Omental fat pad (tissue), 4 donors: ENCODE measurements around the gene MMP24OS. TPM values are rescaled to one million over a fixed set of nuclear protein-coding genes. Genes with fewer than 3 reads are reported as not detected.
"Not testable (repeated sequence)": the region's sequence is repeated elsewhere in the genome, so short reads cannot be mapped to it uniquely, and the experiment has no call there.

Source experiments
- ATAC-seq: fragments of 150-250 bp; one replicate; pipeline ENCODE4 v1.9.1; 2016; ENCODE audit warnings: mild to moderate bottlenecking, moderate library complexity; ENCODE audit not compliant: low FRiP score
- DNase-seq: peaks from one replicate; pipeline ENCODE4 v3.0.0-alpha.2; 2019; ENCODE audit warnings: low spot score
- CTCF ChIP-seq, 3 donors: fragments of 450-650 bp; IDR thresholded peaks; one replicate each; pipeline ENCODE4 v1.5.1; 2016 to 2017; ENCODE audit warnings: antibody characterized with exemption in 3 of 3, mild to moderate bottlenecking in 3 of 3, moderate library complexity in 2 of 3
- total RNA-seq, 4 donors: library from RNA; depleted of rRNA; stranded (reverse); fragments of >200 nt; gene quantifications; one replicate each; pipeline ENCODE4 v1.1.0, GENCODE V29; 2016

The MMP24OS gene
- total RNA-seq, 4 donors from 2014 or later: 12.8 to 35.6 (median 23.7) TPM

GRCh38 chr20:35263532-35264341, 14.2 kb downstream of the MMP24OS start:
- TF ChIP-seq CTCF (IDR thresholded peaks at IDR 0.05): no peak
- ATAC-seq (peak; percentile 10), DNase-seq (no peak)

- DNase-seq: not testable (repeated sequence)
- ATAC-seq: peak; percentile 86
Measured at GRCh38 chr20:35262731-35263531, 15.0 kb downstream of the MMP24OS start.

- not testable (repeated sequence) for DNase-seq
Measured at GRCh38 chr20:35262321-35262720, 15.6 kb downstream of the MMP24OS start.

GRCh38 chr20:35260426-35260825, 17.5 kb downstream of the MMP24OS start:
- DNase-seq: no peak
- no peak for ATAC-seq
- no peak for TF ChIP-seq CTCF (IDR thresholded peaks at IDR 0.05)

More at GRCh38 chr20:35262321-35262720, 15.6 kb downstream of the MMP24OS start:
- not testable (repeated sequence) for ATAC-seq

GRCh38 chr20:35257175-35257909, 20.6 kb downstream of the MMP24OS start:
- DNase-seq (no peak), ATAC-seq (peak; percentile 37)
- no peak for TF ChIP-seq CTCF (IDR thresholded peaks at IDR 0.05)

GRCh38 chr20:35254448-35254999, 23.4 kb downstream of the MMP24OS start:
- peak; percentile 52 for ATAC-seq
- DNase-seq: no peak
- TF ChIP-seq CTCF (IDR thresholded peaks at IDR 0.05): no peak

- no peak for TF ChIP-seq CTCF (IDR thresholded peaks at IDR 0.05)
- ATAC-seq (no peak), DNase-seq (no peak)
Measured at GRCh38 chr20:35253010-35253409, 24.9 kb downstream of the MMP24OS start.

GRCh38 chr20:35252598-35252997, 25.3 kb downstream of the MMP24OS start:
- not testable (repeated sequence) for DNase-seq, ATAC-seq
